Measurements from ENCODE around the gene MAP2K2.

Gene MAP2K2

DNA sequence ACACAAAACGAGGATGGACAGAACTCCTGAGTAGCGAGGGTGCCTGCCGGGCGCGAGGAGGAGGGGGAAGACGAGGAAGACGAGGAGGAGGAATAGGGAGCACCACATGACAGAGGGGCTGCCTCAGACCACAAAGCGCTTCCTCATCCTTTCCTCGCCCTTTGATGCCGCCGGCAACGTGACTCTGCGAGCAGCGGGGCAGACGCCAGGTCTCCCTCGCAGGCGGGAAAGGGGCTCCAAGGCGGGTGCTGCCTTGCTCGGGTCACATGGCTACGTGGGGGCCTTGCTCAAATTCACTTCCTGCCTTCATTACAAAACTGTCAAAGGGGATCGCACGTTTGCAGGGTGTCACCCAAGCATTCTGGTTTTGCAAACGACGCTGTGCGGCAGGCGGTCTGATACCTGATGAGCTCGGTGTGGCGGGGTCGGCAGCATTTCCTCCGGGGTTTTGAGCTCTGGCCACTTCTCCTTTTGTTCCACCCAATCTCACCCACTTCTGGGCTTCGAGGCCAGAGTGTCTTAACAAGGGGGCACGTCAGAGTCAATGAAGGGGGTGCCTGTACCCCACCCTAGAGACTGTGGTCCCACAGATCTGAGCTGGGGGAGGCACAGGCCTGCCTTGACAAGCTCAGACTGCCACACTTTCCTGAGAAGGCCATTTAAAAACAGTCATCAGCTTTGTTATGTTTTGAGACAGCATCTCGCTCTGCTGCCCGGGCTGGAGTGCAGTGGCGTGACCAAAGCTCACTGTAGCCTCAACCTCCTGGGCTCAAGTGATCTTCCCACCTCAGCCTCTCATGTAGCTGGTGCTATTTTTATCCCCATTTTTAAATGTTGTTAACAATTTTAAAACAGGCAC is 14.9 kb downstream of the MAP2K2 start:
- TF ChIP-seq, protein P1, sequence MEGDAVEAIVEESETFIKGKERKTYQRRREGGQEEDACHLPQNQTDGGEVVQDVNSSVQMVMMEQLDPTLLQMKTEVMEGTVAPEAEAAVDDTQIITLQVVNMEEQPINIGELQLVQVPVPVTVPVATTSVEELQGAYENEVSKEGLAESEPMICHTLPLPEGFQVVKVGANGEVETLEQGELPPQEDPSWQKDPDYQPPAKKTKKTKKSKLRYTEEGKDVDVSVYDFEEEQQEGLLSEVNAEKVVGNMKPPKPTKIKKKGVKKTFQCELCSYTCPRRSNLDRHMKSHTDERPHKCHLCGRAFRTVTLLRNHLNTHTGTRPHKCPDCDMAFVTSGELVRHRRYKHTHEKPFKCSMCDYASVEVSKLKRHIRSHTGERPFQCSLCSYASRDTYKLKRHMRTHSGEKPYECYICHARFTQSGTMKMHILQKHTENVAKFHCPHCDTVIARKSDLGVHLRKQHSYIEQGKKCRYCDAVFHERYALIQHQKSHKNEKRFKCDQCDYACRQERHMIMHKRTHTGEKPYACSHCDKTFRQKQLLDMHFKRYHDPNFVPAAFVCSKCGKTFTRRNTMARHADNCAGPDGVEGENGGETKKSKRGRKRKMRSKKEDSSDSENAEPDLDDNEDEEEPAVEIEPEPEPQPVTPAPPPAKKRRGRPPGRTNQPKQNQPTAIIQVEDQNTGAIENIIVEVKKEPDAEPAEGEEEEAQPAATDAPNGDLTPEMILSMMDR (conservative IDR thresholded peaks at IDR 0.05; ENCODE audit: low read length), result no peak
- no peak for TF ChIP-seq EZH2phosphoT487 (IDR thresholded peaks at IDR 0.05; ENCODE audit: borderline replicate concordance)
- Histone ChIP-seq H4K20me1 (ENCODE audit: insufficient read depth, low read length, poor library complexity, severe bottlenecking) (no peaks in the 10 kb centered on the region), H3K79me2 (ENCODE audit: insufficient read depth, low read length) (no peaks in the 10 kb centered on the region), H2AFZ (ENCODE audit: low read length) (no peak overlapping the region), H3K9ac (ENCODE audit: low read depth, low read length, poor library complexity, severe bottlenecking) (no peak overlapping the region), H3K9me2 (replicated peaks; ENCODE audit: low read depth, low read length) (no peaks in the 10 kb centered on the region), H3K36me3 (ENCODE audit: insufficient read depth, low read length) (peaks cover 30% of the 10 kb centered on the region; the same call in 1 of the 2 replicates), H3F3A (ENCODE audit: low read depth) (no peaks in the 10 kb centered on the region), H3K4me3 (ENCODE audit: low read length, poor library complexity, severe bottlenecking) (no peak overlapping the region), H3K9me3 (ENCODE audit: insufficient read depth, low read depth, low read length) (no peaks in the 10 kb centered on the region), H3K4me1 (ENCODE audit: insufficient read depth, low read length, poor library complexity, severe bottlenecking) (peaks cover 18% of the 10 kb centered on the region), H3K27me3 (ENCODE audit: insufficient read depth, low read length, poor library complexity, severe bottlenecking) (no peaks in the 10 kb centered on the region), H3K4me2 (ENCODE audit: low read depth, low read length, poor library complexity, severe bottlenecking) (no peak overlapping the region)

DNA sequence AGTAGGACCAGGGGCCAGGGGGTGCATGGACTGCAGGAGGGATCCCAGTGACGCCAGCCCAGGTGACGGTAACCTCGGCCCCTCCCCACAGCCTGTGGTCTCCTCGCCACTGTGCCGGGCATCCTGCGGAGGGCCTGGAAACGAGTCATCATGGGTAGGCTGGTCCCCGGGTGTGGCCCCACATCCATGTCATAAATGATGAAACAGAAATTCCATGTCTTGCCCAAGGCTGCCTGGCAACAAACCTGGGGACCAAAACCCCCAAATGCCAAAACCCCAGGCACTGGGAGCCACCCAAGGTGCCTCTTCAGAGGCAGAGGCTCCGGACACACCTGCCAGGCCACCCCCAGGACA is 20.9 kb downstream of the MAP2K2 start:
- H3K4me3 ChIP-seq (ENCODE audit: low read length, poor library complexity, severe bottlenecking), result no peak overlapping the region
- no peak overlapping the region for H3K4me2 ChIP-seq (ENCODE audit: low read depth, low read length, poor library complexity, severe bottlenecking)
- TF ChIP-seq EZH2phosphoT487 (IDR thresholded peaks at IDR 0.05; ENCODE audit: borderline replicate concordance), result no peak
- TF ChIP-seq, protein P1 (conservative IDR thresholded peaks at IDR 0.05; ENCODE audit: low read length), result no peak
- peaks cover 18% of the 10 kb centered on the region for H3K4me1 ChIP-seq (ENCODE audit: insufficient read depth, low read length, poor library complexity, severe bottlenecking)
- H3K79me2 ChIP-seq (ENCODE audit: insufficient read depth, low read length), result peaks cover 6% of the 10 kb centered on the region; the same call in 1 of the 2 replicates
- H4K20me1 ChIP-seq (ENCODE audit: insufficient read depth, low read length, poor library complexity, severe bottlenecking), result no peaks in the 10 kb centered on the region
- no peak overlapping the region for H2AFZ ChIP-seq (ENCODE audit: low read length)
- H3K9me2 ChIP-seq (replicated peaks; ENCODE audit: low read depth, low read length), result no peaks in the 10 kb centered on the region
- H3K9ac ChIP-seq (ENCODE audit: low read depth, low read length, poor library complexity, severe bottlenecking), result no peak overlapping the region
- H3F3A ChIP-seq (ENCODE audit: low read depth), result no peaks in the 10 kb centered on the region
- no peaks in the 10 kb centered on the region for H3K9me3 ChIP-seq (ENCODE audit: insufficient read depth, low read depth, low read length)
- H3K36me3 ChIP-seq (ENCODE audit: insufficient read depth, low read length), result peaks cover 29% of the 10 kb centered on the region; the same call in 1 of the 2 replicates
- H3K27me3 ChIP-seq (ENCODE audit: insufficient read depth, low read length, poor library complexity, severe bottlenecking), result no peaks in the 10 kb centered on the region

DNA sequence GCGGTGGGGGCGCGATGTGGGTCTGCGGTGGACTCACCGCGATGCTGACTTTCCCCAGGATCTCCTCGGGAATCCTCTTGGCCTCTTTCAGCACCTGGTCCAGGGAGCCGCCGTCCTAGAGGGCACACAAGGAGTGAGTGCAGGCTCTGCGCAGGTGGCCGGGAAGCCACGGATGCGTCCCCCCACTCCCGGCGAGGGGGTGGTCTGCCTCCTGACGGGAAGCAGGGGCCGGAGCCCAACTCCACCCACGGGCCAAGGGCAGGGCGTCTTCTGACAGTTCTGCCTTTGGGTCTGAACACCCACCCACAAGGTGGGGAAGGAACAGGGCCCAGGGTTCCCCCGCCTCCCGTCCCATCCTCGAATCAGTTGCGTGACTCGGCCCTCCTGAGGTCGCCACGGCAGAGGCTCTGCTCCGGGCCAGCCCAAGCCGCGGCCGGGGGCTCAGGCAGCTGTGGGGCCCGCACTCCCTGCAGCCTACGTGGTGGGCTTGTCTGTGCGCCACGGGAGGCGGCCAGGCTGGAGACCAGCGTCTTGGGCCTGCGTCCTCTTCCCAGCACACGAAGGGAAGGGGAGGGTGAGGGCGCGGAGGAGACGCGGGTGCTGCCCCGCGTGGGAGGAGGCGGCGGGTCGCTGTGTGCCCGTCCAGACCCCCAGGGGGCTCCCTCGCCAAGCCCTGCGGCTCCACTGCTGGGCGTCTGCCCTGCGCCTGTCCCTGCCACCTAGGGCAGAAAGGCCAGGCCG is 21.4 kb downstream of the MAP2K2 start:
- H2AFZ ChIP-seq (ENCODE audit: low read length), result no peak overlapping the region
- H3K9ac ChIP-seq (ENCODE audit: low read depth, low read length, poor library complexity, severe bottlenecking), result no peak overlapping the region
- peaks cover 6% of the 10 kb centered on the region; the same call in 1 of the 2 replicates for H3K79me2 ChIP-seq (ENCODE audit: insufficient read depth, low read length)
- H3K27me3 ChIP-seq (ENCODE audit: insufficient read depth, low read length, poor library complexity, severe bottlenecking), result no peaks in the 10 kb centered on the region
- no peak overlapping the region for H3K4me2 ChIP-seq (ENCODE audit: low read depth, low read length, poor library complexity, severe bottlenecking)
- TF ChIP-seq, protein P1 (conservative IDR thresholded peaks at IDR 0.05; ENCODE audit: low read length), result no peak
- no peak for TF ChIP-seq EZH2phosphoT487 (IDR thresholded peaks at IDR 0.05; ENCODE audit: borderline replicate concordance)
- no peaks in the 10 kb centered on the region for H3K9me3 ChIP-seq (ENCODE audit: insufficient read depth, low read depth, low read length)
- H3K4me1 ChIP-seq (ENCODE audit: insufficient read depth, low read length, poor library complexity, severe bottlenecking), result peaks cover 18% of the 10 kb centered on the region
- H3K9me2 ChIP-seq (replicated peaks; ENCODE audit: low read depth, low read length), result no peaks in the 10 kb centered on the region
- H3K4me3 ChIP-seq (ENCODE audit: low read length, poor library complexity, severe bottlenecking), result no peak overlapping the region
- H4K20me1 ChIP-seq (ENCODE audit: insufficient read depth, low read length, poor library complexity, severe bottlenecking), result no peaks in the 10 kb centered on the region
- H3F3A ChIP-seq (ENCODE audit: low read depth), result no peaks in the 10 kb centered on the region
- peaks cover 29% of the 10 kb centered on the region; the same call in 1 of the 2 replicates for H3K36me3 ChIP-seq (ENCODE audit: insufficient read depth, low read length)

All from Loucy (cell line).